OCI-LY7 (cell line): ENCODE measurements around the gene NKAIN2.

Experiments
- EZH2phosphoT487 ChIP-seq: fragments of 200-600 bp; sonication (generic); IDR thresholded peaks from 2 replicates; pipeline ENCODE4 v1.6.1; 2018; ENCODE audit warnings: low read depth, borderline replicate concordance, mild to moderate bottlenecking, mixed run types, antibody characterized with exemption, low read length, moderate library complexity, mixed read lengths
- TF ChIP-seq, protein P1 (sequence below): fragments of 200-600 bp; sonication (generic); conservative IDR thresholded peaks from 2 replicates; pipeline ENCODE4 v1.5.1; 2014; ENCODE audit warnings: mild to moderate bottlenecking, antibody characterized with exemption, low read length, moderate library complexity, mixed read lengths

DNA sequence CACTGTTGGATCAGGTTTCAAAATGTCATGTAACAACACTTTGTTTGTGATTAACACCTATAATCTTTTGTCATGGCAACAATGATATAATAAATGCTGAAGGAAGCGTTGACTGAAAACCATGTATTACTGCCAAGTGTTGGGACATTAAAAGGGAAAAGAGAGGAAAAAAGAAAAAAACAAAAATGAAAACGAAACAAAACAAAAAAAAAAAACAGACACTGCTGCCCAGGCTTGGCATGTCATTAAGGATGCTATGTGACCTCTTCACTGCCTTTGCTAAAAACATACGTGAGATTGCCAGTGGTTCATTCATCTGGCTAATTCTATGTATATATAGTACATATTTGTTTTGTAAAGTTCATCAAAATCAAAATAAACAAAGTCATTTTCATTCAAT lies 641.9 kb downstream of the NKAIN2 start:
- TF ChIP-seq, protein P1, sequence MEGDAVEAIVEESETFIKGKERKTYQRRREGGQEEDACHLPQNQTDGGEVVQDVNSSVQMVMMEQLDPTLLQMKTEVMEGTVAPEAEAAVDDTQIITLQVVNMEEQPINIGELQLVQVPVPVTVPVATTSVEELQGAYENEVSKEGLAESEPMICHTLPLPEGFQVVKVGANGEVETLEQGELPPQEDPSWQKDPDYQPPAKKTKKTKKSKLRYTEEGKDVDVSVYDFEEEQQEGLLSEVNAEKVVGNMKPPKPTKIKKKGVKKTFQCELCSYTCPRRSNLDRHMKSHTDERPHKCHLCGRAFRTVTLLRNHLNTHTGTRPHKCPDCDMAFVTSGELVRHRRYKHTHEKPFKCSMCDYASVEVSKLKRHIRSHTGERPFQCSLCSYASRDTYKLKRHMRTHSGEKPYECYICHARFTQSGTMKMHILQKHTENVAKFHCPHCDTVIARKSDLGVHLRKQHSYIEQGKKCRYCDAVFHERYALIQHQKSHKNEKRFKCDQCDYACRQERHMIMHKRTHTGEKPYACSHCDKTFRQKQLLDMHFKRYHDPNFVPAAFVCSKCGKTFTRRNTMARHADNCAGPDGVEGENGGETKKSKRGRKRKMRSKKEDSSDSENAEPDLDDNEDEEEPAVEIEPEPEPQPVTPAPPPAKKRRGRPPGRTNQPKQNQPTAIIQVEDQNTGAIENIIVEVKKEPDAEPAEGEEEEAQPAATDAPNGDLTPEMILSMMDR: no peak
- no peak for TF ChIP-seq EZH2phosphoT487
